ENCODE data around the gene SPAG16. TPM values are rescaled to one million over a fixed set of nuclear protein-coding genes. Genes with fewer than 3 reads are reported as not detected.

The SPAG16 gene
- total RNA-seq, 4 donors from 2014 or later: 25.5 to 42.7 (median 27.8) TPM

DNA sequence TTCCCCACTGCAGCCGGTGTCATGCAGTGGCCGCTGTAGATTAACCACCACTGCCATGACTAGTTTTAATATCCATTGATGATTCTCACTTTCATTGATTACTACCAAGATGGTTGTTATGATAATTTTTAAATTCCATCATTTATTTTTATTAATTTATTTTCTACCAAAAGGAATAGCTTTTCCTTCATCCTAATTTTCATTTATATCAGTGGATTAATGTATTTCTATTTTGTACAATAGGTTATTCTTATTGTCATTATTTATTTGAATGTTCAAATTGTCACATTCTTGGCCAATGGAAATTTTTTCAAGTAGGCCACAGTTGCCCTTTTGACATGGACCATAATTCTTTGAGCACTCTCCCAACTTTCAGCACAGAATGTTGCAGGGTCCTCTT, 751.7 kb downstream of the SPAG16 start:
- H3K36me3 ChIP-seq: no peaks in the 10 kb centered on the region
- no peak overlapping the region for H3K27ac ChIP-seq
- 92 to 93% methylated on average over 2 of the region's 2 CpGs for WGBS, 2 donors
- H3K4me3 ChIP-seq: no peak overlapping the region
- no peaks in the 10 kb centered on the region for H3K4me1 ChIP-seq
- H3K27me3 ChIP-seq: no peaks in the 10 kb centered on the region
- DNase-seq (ENCODE audit: low spot score in 2 of 2): no peak
- H3K9me3 ChIP-seq: peaks cover 0 to 10% (median 3%) of the 10 kb centered on the region in 4 donors
- TF ChIP-seq CTCF (IDR thresholded peaks at IDR 0.05): no peak
- no peak for TF ChIP-seq POLR2A (IDR thresholded peaks at IDR 0.05)
- TF ChIP-seq EP300 (IDR thresholded peaks at IDR 0.05): no peak

DNA sequence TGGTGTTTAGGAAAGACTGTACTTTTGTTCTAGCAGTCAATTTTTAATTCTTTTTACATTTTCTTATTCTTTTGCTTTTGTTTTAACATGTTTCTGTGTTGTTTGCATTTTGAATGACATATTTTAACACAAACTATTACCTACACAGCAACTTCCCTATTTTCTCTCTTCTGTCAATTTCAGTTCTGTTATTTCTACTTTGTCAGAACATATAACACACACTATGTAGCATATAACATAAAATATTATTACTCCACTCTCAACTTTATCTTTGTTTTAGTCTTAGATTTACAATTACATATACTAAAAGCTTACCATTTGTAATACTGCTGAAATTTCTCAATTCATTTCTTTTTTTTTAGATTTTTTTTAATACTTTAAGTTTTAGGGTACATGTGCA, 753.9 kb downstream of the SPAG16 start:
- Histone ChIP-seq H3K27ac (no peak overlapping the region), H3K36me3 (no peaks in the 10 kb centered on the region), H3K4me3 (no peak overlapping the region), H3K27me3 (no peaks in the 10 kb centered on the region), H3K9me3 (peaks cover 0 to 11% (median 3%) of the 10 kb centered on the region in 4 donors), H3K4me1 (no peaks in the 10 kb centered on the region)
- DNase-seq (ENCODE audit: low spot score in 2 of 2): no peak
- TF ChIP-seq EP300 (IDR thresholded peaks at IDR 0.05) (no peak), CTCF (IDR thresholded peaks at IDR 0.05) (no peak), POLR2A (IDR thresholded peaks at IDR 0.05) (no peak)

- no peak for TF ChIP-seq CTCF (IDR thresholded peaks at IDR 0.05)
- Histone ChIP-seq H3K27me3 (no peaks in the 10 kb centered on the region), H3K4me1 (peaks cover 0 to 7% (median 0%) of the 10 kb centered on the region in 4 donors), H3K9me3 (peaks cover 0 to 8% (median 4%) of the 10 kb centered on the region in 4 donors), H3K27ac (no peak overlapping the region), H3K36me3 (no peaks in the 10 kb centered on the region), H3K4me3 (no peak overlapping the region)
- no peak for DNase-seq (ENCODE audit: low spot score in 2 of 2)
- 46 to 47% methylated on average over 2 of the region's 2 CpGs for WGBS, 2 donors
Measured at GRCh38 chr2:214050731-214051130, 766.5 kb downstream of the SPAG16 start.

GRCh38 chr2:214051585-214051984, 767.3 kb downstream of the SPAG16 start:
- no peaks in the 10 kb centered on the region for H3K27me3 ChIP-seq
- TF ChIP-seq POLR2A (IDR thresholded peaks at IDR 0.05): no peak
- TF ChIP-seq CTCF (IDR thresholded peaks at IDR 0.05): no peak
- TF ChIP-seq EP300 (IDR thresholded peaks at IDR 0.05): no peak
- no peaks in the 10 kb centered on the region for H3K36me3 ChIP-seq
- peaks cover 0 to 7% (median 0%) of the 10 kb centered on the region in 4 donors for H3K4me1 ChIP-seq
- H3K4me3 ChIP-seq: no peak overlapping the region
- no peak for DNase-seq (ENCODE audit: low spot score in 2 of 2)
- no peak overlapping the region for H3K27ac ChIP-seq
- WGBS, 2 donors: 66 to 75% methylated on average over 1 of the region's 1 CpG
- H3K9me3 ChIP-seq: peaks cover 0 to under 1% (median under 1%) of the 10 kb centered on the region in 4 donors

DNA sequence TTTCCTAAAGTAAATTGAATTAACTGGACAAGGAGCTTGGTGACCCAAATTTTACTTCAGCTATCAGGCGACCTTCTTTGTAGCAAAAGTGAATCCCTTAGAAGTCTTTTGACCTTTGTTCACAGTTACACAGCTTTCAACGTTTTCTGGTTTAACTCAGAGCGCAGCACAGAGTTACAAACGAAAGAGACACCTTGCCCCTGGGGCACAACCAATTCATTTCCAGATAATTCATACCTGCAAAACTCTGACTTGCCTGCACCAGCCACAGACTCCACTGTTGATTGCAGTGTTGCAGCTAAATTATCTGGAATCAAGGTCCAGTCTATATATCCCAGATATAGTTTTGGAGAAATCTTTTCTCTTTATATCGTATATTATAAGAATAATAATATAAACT, 768.0 kb downstream of the SPAG16 start:
- Histone ChIP-seq H3K9me3 (no peaks in the 10 kb centered on the region), H3K27me3 (no peaks in the 10 kb centered on the region), H3K27ac (no peak overlapping the region), H3K4me1 (peaks cover 0 to 7% (median 0%) of the 10 kb centered on the region in 4 donors), H3K4me3 (no peak overlapping the region), H3K36me3 (no peaks in the 10 kb centered on the region)
- TF ChIP-seq POLR2A (IDR thresholded peaks at IDR 0.05) (no peak), CTCF (IDR thresholded peaks at IDR 0.05) (no peak), EP300 (IDR thresholded peaks at IDR 0.05) (no peak)
- 75 to 78% methylated on average over 5 of the region's 5 CpGs for WGBS, 2 donors
- no peak for DNase-seq (ENCODE audit: low spot score in 2 of 2)

Data from tibial nerve (tissue), 4 donors.